Measurements from ENCODE around the gene PSMD8. TPM values are rescaled to one million over a fixed set of nuclear protein-coding genes. Genes with fewer than 3 reads are reported as not detected.

The PSMD8 gene
- total and polyA plus RNA-seq, 9 donors: 124 to 150 (median 141) TPM

DNA sequence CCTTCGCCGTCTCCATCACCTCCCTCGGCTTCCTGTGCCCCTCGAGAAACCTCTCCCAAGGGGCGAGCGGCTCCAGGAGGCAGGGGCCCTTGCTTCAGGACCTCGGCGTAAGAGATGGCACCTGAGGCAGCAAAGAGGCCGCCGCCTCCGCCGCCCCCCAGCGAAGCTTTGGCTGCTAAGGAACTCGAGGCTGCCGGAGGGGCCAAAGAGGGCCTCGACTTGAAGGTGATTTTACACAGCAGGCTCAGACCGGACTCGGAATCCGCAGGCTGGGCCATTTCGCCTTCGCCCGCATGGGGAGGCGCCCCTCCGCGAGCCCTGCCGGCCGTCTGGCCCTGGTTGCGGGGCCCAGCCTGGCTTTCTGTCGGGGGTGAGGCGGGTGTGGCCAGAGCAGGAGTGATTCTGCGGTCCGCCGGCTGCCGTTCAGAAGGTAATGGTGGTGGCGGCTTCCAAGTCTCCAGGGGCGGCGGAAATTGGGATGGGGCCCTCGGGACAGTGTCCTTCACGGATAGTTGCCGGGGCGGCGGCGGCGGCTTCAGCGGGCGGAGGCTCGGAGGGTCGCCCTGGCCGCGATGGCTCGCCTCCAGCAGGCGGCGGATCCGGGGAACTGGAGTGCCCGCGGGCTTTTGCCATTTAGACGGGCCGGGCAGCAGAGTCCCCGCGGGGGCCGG lies 12.1 kb downstream of the PSMD8 start:
- Histone ChIP-seq H3K27ac (ENCODE audit: low read length) (no peak overlapping the region), H3K9me3 (replicated peaks; ENCODE audit: control insufficient read depth, low read depth, low read length) (no peaks in the 10 kb centered on the region), H3K36me3 (ENCODE audit: control insufficient read depth, insufficient read depth, low read length) (peaks cover 37% of the 10 kb centered on the region), H3K4me3 (ENCODE audit: low read length) (no peak overlapping the region), H3K27me3 (ENCODE audit: control insufficient read depth, insufficient read depth, low read length) (peaks cover 82% of the 10 kb centered on the region), H3K4me1 (ENCODE audit: control insufficient read depth, insufficient read depth, low read length) (peaks cover 32% of the 10 kb centered on the region)
- WGBS (ENCODE audit: insufficient coverage): 16% methylated on average over 60 of the region's 61 CpGs
- DNase-seq: no peak

DNA sequence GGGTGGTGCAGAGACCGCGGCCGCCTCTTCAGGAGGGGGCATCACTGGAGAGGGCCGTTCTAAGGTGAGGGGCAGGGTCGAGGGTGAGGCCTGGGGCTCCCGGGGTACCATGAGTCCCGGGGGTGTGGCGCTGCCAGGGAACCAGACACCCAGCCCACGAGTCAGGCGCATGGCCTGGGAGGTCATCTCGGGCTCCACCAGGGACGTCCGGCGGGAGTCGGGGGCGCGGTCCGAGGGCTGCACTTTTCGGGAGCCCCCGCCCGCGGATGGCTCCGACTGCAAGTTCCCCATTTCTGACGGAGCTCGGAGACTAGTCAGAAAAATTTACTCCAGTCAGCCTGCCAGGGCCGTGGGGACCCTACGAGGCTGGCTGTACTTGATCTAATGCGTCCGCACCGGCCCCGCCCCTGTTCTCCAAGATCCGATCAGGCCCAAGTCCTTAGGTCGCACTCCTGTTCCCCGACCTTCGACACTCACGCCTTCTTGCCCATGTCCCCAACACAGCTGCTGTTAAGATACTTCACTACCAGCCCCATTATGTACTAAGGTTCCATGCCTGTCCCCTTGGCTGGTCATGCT lies 12.7 kb downstream of the PSMD8 start:
- Histone ChIP-seq H3K4me1 (ENCODE audit: control insufficient read depth, insufficient read depth, low read length) (peaks cover 32% of the 10 kb centered on the region), H3K4me3 (ENCODE audit: low read length) (no peak overlapping the region), H3K27ac (ENCODE audit: low read length) (no peak overlapping the region), H3K27me3 (ENCODE audit: control insufficient read depth, insufficient read depth, low read length) (peaks cover 88% of the 10 kb centered on the region), H3K36me3 (ENCODE audit: control insufficient read depth, insufficient read depth, low read length) (peaks cover 31% of the 10 kb centered on the region), H3K9me3 (replicated peaks; ENCODE audit: control insufficient read depth, low read depth, low read length) (no peaks in the 10 kb centered on the region)
- DNase-seq: peak; percentile 43
- 3% methylated on average over 36 of the region's 36 CpGs for WGBS (ENCODE audit: insufficient coverage)

- peaks cover 26% of the 10 kb centered on the region for H3K36me3 ChIP-seq (ENCODE audit: control insufficient read depth, insufficient read depth, low read length)
- H3K27ac ChIP-seq (ENCODE audit: low read length): no peak within 1 kb of the TSS
- peaks cover 89% of the 10 kb centered on the region for H3K27me3 ChIP-seq (ENCODE audit: control insufficient read depth, insufficient read depth, low read length)
- H3K4me1 ChIP-seq (ENCODE audit: control insufficient read depth, insufficient read depth, low read length): peaks cover 32% of the 10 kb centered on the region
- no peaks in the 10 kb centered on the region for H3K9me3 ChIP-seq (replicated peaks; ENCODE audit: control insufficient read depth, low read depth, low read length)
- peak; percentile 68 for DNase-seq
- under 1% methylated on average over 49 of the region's 51 CpGs for WGBS (ENCODE audit: insufficient coverage)
- peak within 1 kb of the TSS; percentile 35 for H3K4me3 ChIP-seq (ENCODE audit: low read length)
Observed at GRCh38 chr19:38387550-38388348, 13.4 kb downstream of the PSMD8 start, which contains the start of gene GGN. Gene GGN (minus strand): TSS chr19:38388034. CDS start chr19:38387261, 773 bp downstream.

DNA sequence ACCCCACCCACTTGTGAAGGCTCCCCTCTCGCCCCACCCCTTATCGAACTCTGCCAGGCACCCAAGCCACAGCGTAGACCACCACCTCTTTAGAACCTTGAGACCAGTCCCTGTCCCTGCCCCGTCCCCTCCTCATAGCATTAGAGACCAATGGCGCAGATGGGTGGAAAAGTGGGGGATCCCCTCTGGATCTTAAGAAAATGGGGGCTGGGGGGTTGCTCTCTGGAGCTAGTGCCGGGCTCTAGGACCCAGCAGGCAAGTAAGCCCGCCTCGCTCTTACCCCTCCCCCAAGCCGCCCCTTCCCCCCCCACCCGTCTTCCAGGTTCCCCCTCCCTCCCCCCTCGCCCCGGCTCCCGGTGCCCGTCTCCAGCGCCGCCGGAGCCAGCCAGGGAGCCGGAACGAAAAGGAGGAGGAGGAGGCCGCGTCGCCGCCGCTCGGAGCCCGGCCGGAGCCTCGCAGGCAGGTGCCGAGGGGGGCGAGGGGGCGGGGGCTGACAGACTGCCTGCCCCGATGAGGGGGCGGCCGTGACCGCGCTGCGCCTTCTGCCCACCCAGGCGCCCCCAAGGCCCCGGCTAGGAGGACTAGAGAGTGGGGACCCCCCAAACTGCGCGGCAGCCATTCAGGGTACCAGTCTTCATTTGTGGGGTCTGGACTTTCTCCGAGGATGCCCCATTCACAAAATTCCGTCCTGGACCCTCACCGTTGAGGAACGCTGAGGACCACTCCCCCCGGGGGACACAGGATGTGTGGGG lies 14.2 kb downstream of the PSMD8 start, which contains the start of gene SPRED3:
Gene SPRED3, plus strand, starts transcription at position 349 of the 752 bp plus-strand sequence. CDS start 1,606 bp downstream, outside the sequence.
- Histone ChIP-seq H3K4me3 (ENCODE audit: low read length) (peak within 1 kb of the TSS; percentile 35), H3K27ac (ENCODE audit: low read length) (no peak within 1 kb of the TSS), H3K4me1 (ENCODE audit: control insufficient read depth, insufficient read depth, low read length) (peaks cover 32% of the 10 kb centered on the region), H3K36me3 (ENCODE audit: control insufficient read depth, insufficient read depth, low read length) (peaks cover 18% of the 10 kb centered on the region), H3K27me3 (ENCODE audit: control insufficient read depth, insufficient read depth, low read length) (peaks cover 91% of the 10 kb centered on the region), H3K9me3 (replicated peaks; ENCODE audit: control insufficient read depth, low read depth, low read length) (no peaks in the 10 kb centered on the region)
- WGBS (ENCODE audit: insufficient coverage): under 1% methylated on average over 22 of the region's 46 CpGs
- no peak for DNase-seq

DNA sequence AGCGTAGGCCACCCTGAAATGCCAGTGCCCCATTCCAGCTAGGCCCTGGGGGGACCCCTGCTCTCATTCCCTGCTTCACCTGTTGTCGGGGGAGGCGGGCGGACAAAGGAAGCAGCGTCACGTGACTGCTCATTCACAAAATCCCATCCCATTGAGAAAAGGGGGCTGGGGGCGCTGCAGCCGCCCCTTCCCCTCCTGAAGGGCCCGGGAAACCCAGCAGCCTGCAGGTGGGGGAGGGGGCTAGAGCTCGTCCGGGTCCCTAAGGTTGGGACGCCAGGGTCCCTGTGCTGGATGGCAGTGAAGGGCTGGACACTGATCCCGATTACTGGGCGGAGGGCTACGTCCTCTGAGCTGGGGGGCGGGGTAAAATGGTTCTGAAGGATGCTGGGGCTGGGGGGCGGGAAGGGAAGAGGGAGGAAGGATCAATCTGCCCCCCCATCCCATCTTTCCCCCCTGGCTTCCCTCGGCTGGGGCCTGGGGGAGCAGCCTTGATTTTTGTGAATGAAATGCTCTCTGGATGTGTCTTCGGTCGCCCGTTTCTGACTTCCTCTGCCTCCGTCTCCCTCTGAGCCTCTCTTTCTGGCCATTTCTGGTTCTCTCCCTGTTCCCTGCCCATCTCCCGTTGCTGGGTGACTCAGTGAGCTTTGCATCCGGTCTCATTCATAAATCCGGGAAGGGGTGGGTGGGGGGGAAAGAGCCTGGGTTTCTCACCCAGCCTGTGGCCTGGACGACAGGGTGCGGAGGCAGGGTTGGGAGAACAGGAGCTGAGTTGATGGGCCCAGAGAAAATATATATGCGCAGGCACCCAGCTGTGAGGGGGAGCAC lies 14.9 kb downstream of the PSMD8 start:
- DNase-seq: peak; percentile 43
- H3K4me1 ChIP-seq (ENCODE audit: control insufficient read depth, insufficient read depth, low read length): peaks cover 32% of the 10 kb centered on the region
- no peaks in the 10 kb centered on the region for H3K9me3 ChIP-seq (replicated peaks; ENCODE audit: control insufficient read depth, low read depth, low read length)
- no peak overlapping the region for H3K4me3 ChIP-seq (ENCODE audit: low read length)
- H3K27me3 ChIP-seq (ENCODE audit: control insufficient read depth, insufficient read depth, low read length): peaks cover 92% of the 10 kb centered on the region
- H3K27ac ChIP-seq (ENCODE audit: low read length): no peak overlapping the region
- WGBS (ENCODE audit: insufficient coverage): 9% methylated on average over 9 of the region's 28 CpGs
- peaks cover 11% of the 10 kb centered on the region for H3K36me3 ChIP-seq (ENCODE audit: control insufficient read depth, insufficient read depth, low read length)

DNA sequence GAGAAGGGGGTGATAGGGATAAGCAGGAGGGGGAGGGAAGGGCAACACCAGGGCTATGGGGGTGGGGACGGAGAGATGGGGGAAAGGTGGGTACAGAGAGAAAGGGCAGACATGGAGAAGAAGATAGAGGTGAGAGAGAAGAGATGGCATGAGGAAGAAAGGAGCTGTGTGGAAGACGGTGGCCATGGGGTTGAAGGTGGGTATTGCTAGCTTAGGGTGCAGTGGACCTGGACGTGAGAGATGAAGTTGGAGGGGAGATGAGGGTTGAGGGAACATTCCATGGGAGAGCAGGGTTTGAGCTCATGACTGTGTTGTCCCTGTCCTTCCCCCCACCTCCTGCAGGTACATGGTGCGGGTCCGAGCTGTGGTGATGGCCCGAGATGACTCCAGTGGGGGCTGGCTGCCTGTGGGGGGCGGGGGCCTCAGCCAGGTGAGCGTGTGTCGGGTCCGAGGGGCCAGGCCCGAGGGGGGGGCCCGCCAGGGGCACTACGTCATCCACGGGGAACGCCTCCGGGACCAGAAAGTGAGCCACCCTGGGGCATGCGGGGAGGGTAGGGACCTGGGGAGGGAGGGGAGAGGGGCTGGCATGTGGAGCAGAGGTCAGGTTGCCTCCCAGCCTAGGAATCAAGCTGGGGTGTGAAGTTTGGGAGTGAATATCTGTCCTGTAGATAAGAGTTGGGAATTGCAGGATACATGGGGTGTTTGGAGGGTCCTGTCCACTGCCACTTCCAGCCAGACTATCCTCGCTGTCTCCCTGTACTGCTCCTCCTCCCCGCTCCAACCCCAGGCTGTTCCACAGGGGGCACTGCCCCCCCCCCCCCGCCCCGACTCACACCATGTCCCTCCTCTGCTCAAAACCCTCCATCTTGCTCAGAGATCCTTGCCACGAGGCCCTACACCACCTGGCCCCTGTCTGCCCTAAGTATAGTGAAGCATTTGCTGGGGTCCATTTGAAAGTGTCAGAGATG lies 15.9 kb downstream of the PSMD8 start:
- no peak for DNase-seq
- H3K27me3 ChIP-seq (ENCODE audit: control insufficient read depth, insufficient read depth, low read length): peaks cover 92% of the 10 kb centered on the region
- H3K4me1 ChIP-seq (ENCODE audit: control insufficient read depth, insufficient read depth, low read length): peaks cover 38% of the 10 kb centered on the region
- peaks cover 3% of the 10 kb centered on the region for H3K36me3 ChIP-seq (ENCODE audit: control insufficient read depth, insufficient read depth, low read length)
- 15% methylated on average over 13 of the region's 22 CpGs for WGBS (ENCODE audit: insufficient coverage)
- H3K4me3 ChIP-seq (ENCODE audit: low read length): no peak overlapping the region
- no peaks in the 10 kb centered on the region for H3K9me3 ChIP-seq (replicated peaks; ENCODE audit: control insufficient read depth, low read depth, low read length)
- H3K27ac ChIP-seq (ENCODE audit: low read length): no peak overlapping the region

- peaks cover 27% of the 10 kb centered on the region for H3K4me1 ChIP-seq (ENCODE audit: control insufficient read depth, insufficient read depth, low read length)
- no peak for DNase-seq
- H3K27me3 ChIP-seq (ENCODE audit: control insufficient read depth, insufficient read depth, low read length): peaks cover 88% of the 10 kb centered on the region
- no peaks in the 10 kb centered on the region for H3K36me3 ChIP-seq (ENCODE audit: control insufficient read depth, insufficient read depth, low read length)
- 64% methylated on average over 5 of the region's 8 CpGs for WGBS (ENCODE audit: insufficient coverage)
- H3K27ac ChIP-seq (ENCODE audit: low read length): no peak overlapping the region
- no peak overlapping the region for H3K4me3 ChIP-seq (ENCODE audit: low read length)
- no peaks in the 10 kb centered on the region for H3K9me3 ChIP-seq (replicated peaks; ENCODE audit: control insufficient read depth, low read depth, low read length)
Observed at GRCh38 chr19:38391911-38392464, 17.6 kb downstream of the PSMD8 start.

DNA sequence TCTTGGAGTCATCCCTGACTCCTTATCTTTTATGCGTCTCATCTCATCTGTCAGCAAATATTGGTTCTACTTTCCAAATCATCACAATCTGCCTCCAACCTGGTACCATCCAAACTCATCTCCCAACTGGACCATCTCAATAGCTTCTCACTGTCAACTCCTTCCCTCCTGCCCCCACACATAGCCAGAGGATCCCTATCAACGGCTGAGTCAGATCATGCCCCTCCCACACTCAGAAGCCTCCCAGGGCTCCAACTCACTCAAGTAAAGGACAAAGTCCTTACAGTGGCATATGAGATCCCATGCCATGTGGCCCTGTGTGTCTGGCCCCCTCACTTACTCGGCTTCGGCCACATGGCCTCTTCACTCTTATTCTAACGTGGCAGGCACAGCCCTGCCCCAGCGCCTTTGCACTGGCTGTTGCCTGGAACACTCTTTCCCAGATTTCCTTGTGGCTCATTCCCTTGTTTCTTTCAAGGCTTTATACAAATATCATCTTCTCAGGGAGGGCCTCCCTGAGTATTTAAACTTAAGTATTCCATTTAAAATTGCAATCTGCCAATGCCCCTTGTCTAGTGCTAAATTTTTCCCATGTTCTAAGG lies 18.4 kb downstream of the PSMD8 start:
- H3K27me3 ChIP-seq (ENCODE audit: control insufficient read depth, insufficient read depth, low read length): peaks cover 88% of the 10 kb centered on the region
- DNase-seq: no peak
- peaks cover 19% of the 10 kb centered on the region for H3K4me1 ChIP-seq (ENCODE audit: control insufficient read depth, insufficient read depth, low read length)
- no peak overlapping the region for H3K4me3 ChIP-seq (ENCODE audit: low read length)
- WGBS (ENCODE audit: insufficient coverage): 63% methylated on average over 6 of the region's 6 CpGs
- no peaks in the 10 kb centered on the region for H3K36me3 ChIP-seq (ENCODE audit: control insufficient read depth, insufficient read depth, low read length)
- no peaks in the 10 kb centered on the region for H3K9me3 ChIP-seq (replicated peaks; ENCODE audit: control insufficient read depth, low read depth, low read length)
- H3K27ac ChIP-seq (ENCODE audit: low read length): no peak overlapping the region

Data from muscle of leg (tissue), 11 donors.